Measurements from ENCODE around the gene DLST.
"Not testable (repeated sequence)": the region's sequence is repeated elsewhere in the genome, so short reads cannot be mapped to it uniquely, and the experiment has no call there.

- not testable (repeated sequence) for TF ChIP-seq CTCF (optimal IDR thresholded peaks at IDR 0.05 in 1 of 3, IDR thresholded peaks at IDR 0.05 in 1 of 3, conservative IDR thresholded peaks at IDR 0.05 in 1 of 3; ENCODE audit: extremely low read depth in 1 of 3, insufficient read depth in 2 of 3, low read length in 3 of 3); EZH2 (IDR thresholded peaks at IDR 0.05; ENCODE audit: low read length)
Measured at GRCh38 chr14:74931744-74932143, 50.0 kb downstream of the DLST start.
